VCaP (cell line): ENCODE data around the gene DVL3.

Experiments used
- H3K27ac ChIP-seq: fragments of 450-650 bp; 2 replicates; pipeline ENCODE4 v1.5.1; 2017
- TF ChIP-seq, protein P1 (sequence below): fragments of 450-650 bp; conservative IDR thresholded peaks from 2 replicates; pipeline ENCODE4 v1.5.1; 2017; ENCODE audit warnings: mild to moderate bottlenecking, moderate library complexity

The DVL3 gene

DNA sequence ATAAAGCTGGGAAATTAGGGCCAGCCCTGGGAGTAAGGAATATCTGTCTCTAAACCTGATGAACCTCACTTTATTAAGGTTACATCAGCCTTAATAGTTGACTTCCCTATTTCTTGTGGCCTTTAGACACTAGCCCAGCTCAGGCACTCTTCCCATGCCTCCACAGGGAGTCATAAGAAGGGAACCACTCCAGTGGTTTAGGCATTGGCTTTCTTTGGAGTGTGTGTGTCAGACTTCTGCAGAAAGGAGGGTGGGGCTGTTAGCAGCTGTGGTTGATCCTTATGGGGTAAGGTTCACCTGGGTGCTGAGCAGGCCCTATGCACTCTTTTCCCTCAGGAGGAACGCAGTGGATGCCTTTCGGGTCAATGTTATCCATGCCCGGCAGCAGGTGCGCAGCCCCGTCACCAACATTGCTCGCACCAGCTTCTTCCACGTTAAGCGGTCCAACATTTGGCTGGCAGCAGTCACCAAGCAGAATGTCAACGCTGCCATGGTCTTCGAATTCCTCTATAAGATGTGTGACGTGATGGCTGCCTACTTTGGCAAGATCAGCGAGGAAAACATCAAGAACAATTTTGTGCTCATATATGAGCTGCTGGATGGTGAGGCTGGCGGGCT, 23.5 kb downstream of the DVL3 start:
- no peak overlapping the region for H3K27ac ChIP-seq
- TF ChIP-seq, protein P1, sequence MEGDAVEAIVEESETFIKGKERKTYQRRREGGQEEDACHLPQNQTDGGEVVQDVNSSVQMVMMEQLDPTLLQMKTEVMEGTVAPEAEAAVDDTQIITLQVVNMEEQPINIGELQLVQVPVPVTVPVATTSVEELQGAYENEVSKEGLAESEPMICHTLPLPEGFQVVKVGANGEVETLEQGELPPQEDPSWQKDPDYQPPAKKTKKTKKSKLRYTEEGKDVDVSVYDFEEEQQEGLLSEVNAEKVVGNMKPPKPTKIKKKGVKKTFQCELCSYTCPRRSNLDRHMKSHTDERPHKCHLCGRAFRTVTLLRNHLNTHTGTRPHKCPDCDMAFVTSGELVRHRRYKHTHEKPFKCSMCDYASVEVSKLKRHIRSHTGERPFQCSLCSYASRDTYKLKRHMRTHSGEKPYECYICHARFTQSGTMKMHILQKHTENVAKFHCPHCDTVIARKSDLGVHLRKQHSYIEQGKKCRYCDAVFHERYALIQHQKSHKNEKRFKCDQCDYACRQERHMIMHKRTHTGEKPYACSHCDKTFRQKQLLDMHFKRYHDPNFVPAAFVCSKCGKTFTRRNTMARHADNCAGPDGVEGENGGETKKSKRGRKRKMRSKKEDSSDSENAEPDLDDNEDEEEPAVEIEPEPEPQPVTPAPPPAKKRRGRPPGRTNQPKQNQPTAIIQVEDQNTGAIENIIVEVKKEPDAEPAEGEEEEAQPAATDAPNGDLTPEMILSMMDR: no peak

DNA sequence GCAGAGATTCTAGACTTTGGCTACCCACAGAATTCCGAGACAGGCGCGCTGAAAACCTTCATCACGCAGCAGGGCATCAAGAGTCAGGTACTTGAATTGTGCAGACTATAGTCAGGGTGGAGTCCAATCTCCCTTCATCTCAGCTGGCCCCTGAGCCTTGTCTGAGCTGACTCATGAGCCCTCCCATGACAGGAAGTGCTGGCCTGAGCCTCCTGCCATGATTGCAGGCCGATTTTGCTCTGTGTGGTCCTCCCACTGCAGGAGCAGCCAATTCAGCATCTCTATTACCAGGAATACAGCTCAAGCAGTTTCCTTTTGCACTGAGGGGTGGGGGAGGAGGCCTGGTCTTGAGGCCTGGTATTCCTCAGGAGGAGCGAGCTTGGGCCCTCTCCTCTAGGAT, 25.0 kb downstream of the DVL3 start:
- TF ChIP-seq, protein P1: no peak
- H3K27ac ChIP-seq: no peak overlapping the region

DNA sequence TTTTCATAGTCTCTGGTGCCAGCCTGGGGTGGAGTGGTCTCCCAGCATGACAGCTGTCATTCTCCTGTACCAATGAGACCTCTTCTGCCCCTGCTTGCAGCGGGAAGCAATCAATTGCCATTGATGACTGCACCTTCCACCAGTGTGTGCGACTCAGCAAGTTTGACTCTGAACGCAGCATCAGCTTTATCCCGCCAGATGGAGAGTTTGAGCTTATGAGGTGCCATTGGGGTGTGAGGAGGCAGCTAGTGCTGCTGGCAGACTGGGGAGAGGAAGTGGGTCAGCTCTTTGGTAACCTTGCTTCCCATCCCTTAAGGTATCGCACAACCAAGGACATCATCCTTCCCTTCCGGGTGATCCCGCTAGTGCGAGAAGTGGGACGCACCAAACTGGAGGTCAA, 26.4 kb downstream of the DVL3 start:
- no peak overlapping the region for H3K27ac ChIP-seq
- TF ChIP-seq, protein P1: no peak

DNA sequence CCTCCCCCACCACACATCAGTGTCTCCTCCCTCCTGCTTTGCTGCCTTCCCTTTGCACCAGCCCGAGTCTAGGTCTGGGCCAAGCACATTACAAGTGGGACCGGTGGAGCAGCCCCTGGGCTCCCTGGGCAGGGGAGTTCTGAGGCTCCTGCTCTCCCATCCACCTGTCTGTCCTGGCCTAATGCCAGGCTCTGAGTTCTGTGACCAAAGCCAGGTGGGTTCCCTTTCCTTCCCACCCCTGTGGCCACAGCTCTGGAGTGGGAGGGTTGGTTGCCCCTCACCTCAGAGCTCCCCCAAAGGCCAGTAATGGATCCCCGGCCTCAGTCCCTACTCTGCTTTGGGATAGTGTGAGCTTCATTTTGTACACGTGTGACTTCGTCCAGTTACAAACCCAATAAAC, 28.5 kb downstream of the DVL3 start:
- TF ChIP-seq, protein P1: no peak
- H3K27ac ChIP-seq: peak overlapping the region; percentile 93; the same call in 1 of the 2 replicates

DNA sequence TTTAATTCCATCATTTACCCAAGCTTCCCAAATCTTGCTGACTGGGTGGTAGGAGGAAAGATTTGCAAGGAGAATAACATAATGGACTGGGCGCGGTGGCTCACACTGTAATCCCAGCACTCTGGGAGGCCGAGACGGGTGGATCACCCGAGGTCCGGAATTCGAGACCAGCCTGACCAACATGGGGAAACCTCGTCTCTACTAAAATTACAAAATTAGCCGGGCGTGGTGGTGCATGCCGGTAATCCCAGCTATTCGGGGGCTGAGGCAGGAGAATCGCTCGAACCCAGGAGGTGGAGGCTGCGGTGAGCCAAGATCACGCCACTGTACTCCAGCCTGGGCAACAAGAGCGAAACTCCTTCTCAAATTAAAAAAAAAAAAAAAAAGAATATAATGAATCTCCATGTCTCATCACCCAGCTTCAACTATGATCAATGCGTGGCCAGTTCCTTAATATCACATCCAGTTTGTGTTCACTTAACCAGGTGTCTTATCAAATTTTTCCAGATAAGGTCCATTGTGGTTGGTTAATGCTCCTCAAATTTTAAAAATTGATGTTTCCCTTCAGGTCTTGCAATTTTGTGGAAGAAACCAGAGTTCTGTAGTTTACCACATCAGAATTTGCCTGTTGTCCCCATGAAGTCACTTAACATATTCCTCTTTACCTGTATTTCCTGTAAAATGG, 29.5 kb downstream of the DVL3 start:
- peak overlapping the region; percentile 93 for H3K27ac ChIP-seq
- TF ChIP-seq, protein P1: no peak

DNA sequence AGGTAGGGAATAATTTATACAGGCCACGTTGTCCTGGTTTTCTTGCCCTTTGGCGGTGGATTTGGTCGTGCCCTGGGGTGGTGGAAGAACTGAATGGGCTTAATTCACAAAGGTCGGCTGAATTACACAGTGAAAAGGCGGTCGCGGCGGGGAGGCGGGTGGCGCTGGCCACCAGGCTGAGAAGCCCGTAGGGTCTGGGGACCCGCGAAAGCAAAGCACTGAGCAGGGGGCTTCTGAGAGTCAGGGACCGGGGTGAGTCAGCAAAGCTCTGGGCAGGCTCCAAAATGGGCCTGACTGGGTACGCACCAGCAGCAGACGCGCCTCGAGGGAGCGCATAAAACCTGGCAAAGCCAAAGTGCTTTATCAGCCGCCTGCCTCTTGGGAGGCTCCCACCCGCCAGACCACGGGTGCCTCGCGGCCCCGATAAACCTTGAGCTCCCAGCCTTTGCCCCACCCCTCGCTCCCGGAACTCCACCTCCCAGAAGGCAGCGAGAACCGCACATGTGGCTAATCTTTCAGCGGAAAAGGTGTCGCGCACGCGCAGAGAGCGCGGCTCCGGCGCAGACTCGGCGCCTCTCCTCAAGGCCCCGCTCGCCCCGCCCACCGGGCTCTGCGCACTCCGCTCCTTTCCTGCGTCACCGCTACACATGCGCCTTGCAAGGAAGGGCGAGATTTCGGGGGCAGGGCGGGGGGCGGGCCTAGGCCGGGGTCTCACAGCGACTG, 30.4 kb downstream of the DVL3 start:
- TF ChIP-seq, protein P1: no peak
- peak overlapping the region; percentile 93 for H3K27ac ChIP-seq

DNA sequence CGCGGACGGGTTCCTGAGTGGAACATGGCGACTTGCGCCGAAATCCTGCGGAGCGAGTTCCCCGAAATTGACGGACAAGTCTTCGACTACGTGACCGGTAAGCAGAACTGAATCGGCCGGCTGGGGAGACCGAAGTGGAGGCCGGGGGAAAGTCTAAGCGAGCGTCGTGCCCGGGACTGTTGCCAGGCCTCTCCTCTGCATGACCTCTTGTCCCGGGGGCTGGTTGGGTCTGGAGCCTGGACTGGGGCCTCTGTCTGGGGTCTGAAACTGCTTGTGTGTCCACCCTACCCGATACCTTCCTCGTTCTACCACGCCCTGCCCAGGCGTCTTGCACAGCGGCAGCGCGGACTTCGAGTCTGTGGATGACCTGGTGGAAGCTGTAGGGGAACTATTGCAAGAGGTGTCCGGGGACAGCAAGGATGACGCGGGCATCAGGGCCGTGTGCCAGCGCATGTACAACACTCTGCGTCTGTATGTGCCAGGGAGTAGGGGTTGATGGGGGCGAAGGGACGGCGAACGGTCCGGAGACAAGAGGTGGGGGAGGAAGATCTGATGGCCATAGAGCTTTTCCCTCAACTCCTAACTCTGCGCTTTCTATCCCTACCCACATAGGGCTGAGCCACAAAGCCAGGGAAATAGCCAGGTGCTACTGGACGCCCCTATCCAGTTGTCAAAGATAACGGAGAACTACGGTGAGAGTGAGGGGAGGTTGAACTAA, 31.2 kb downstream of the DVL3 start, which contains the start of gene ABCF3:
Gene ABCF3 (plus strand): TSS at position 16 of the 718 bp plus-strand sequence. CDS start 9 bp downstream, at position 25.
- H3K27ac ChIP-seq: peak within 1 kb of the TSS; percentile 93
- TF ChIP-seq, protein P1: no peak
